ENCODE data around the gene ST6GAL1. TPM values are rescaled to one million over a fixed set of nuclear protein-coding genes. Genes with fewer than 3 reads are reported as not detected.

ST6GAL1 gene
- total and polyA plus RNA-seq, 7 donors, result 5.4 to 60.5 (median 10.0) TPM

- peaks cover 0 to 23% (median 20%) of the 10 kb centered on the region in 4 donors for H3K4me1 ChIP-seq
- WGBS, 2 donors, result 1 to 2% methylated on average over 32 of the region's 32 CpGs
- peak overlapping the region; percentile 59 to 78 (median 68) for H3K27ac ChIP-seq
- peaks cover 0 to 16% (median 4%) of the 10 kb centered on the region in 3 donors for H3K27me3 ChIP-seq
- no peaks in the 10 kb centered on the region for H3K36me3 ChIP-seq
- TF ChIP-seq CTCF (IDR thresholded peaks at IDR 0.05) (no peak), POLR2AphosphoS5 (IDR thresholded peaks at IDR 0.05) (no peak), POLR2A (IDR thresholded peaks at IDR 0.05) (no peak), EP300 (IDR thresholded peaks at IDR 0.05) (no peak)
- intact Hi-C loops (cut with DNase I), result no loop called here
- peak overlapping the region; percentile 47 to 67 (median 60) for H3K4me3 ChIP-seq
- no peak for DNase-seq
- H3K9me3 ChIP-seq, result no peaks in the 10 kb centered on the region
Observed at GRCh38 chr3:186931532-186932280, 1.4 kb downstream of the ST6GAL1 start.

- peak in 1 of 4 donors; percentile 28 for TF ChIP-seq POLR2AphosphoS5 (IDR thresholded peaks at IDR 0.05)
- TF ChIP-seq POLR2A (IDR thresholded peaks at IDR 0.05), result no peak
- no peak for TF ChIP-seq CTCF (IDR thresholded peaks at IDR 0.05)
- no peak for TF ChIP-seq EP300 (IDR thresholded peaks at IDR 0.05)
- intact Hi-C loops (cut with DNase I), result no loop called here
- no peak for DNase-seq
- H3K9me3 ChIP-seq, result no peaks in the 10 kb centered on the region
- H3K27me3 ChIP-seq, result peaks cover 0 to 16% (median 4%) of the 10 kb centered on the region in 3 donors
- no peaks in the 10 kb centered on the region for H3K36me3 ChIP-seq
- 41 to 51% methylated on average over 15 of the region's 15 CpGs for WGBS, 2 donors
- peak overlapping the region; percentile 59 to 78 (median 68) for H3K27ac ChIP-seq
- H3K4me3 ChIP-seq, result peak overlapping the region in 3 of 4 donors; percentile 59 to 67 (median 61)
- peaks cover 0 to 23% (median 20%) of the 10 kb centered on the region in 4 donors for H3K4me1 ChIP-seq
Observed at GRCh38 chr3:186932281-186933181, 2.2 kb downstream of the ST6GAL1 start.

GRCh38 chr3:186933816-186934215, 3.5 kb downstream of the ST6GAL1 start:
- Histone ChIP-seq H3K4me3 (no peak overlapping the region), H3K27me3 (peaks cover 0 to 16% (median 4%) of the 10 kb centered on the region in 3 donors), H3K4me1 (peaks cover 0 to 23% (median 20%) of the 10 kb centered on the region in 4 donors), H3K36me3 (no peaks in the 10 kb centered on the region), H3K9me3 (no peaks in the 10 kb centered on the region), H3K27ac (peak overlapping the region in 1 of 4 donors; percentile 78)
- DNase-seq, result no peak
- TF ChIP-seq CTCF (IDR thresholded peaks at IDR 0.05), result no peak
- no peak for TF ChIP-seq EP300 (IDR thresholded peaks at IDR 0.05)
- no peak for TF ChIP-seq POLR2AphosphoS5 (IDR thresholded peaks at IDR 0.05)
- no peak for TF ChIP-seq POLR2A (IDR thresholded peaks at IDR 0.05)
- 81 to 92% methylated on average over 4 of the region's 4 CpGs for WGBS, 2 donors
- intact Hi-C loops (cut with DNase I), result no loop called here

GRCh38 chr3:186935133-186935532, 4.8 kb downstream of the ST6GAL1 start:
- Histone ChIP-seq H3K27ac (no peak overlapping the region), H3K9me3 (no peaks in the 10 kb centered on the region), H3K4me1 (peaks cover 0 to 19% (median 18%) of the 10 kb centered on the region in 4 donors), H3K4me3 (no peak overlapping the region), H3K27me3 (peaks cover 0 to 13% (median 4%) of the 10 kb centered on the region in 3 donors), H3K36me3 (no peaks in the 10 kb centered on the region)
- DNase-seq, result no peak
- intact Hi-C loops (cut with DNase I), result no loop called here
- WGBS, 2 donors, result 97 to 99% methylated on average over 6 of the region's 6 CpGs
- TF ChIP-seq POLR2AphosphoS5 (IDR thresholded peaks at IDR 0.05), result no peak
